ENCODE measurements around the gene DNAJC8.

DNAJC8 gene

GRCh38 chr1:28157894-28158293 lies 74.9 kb downstream of the DNAJC8 start:
- no peak overlapping the region for H3K9ac ChIP-seq
- H3K36me3 ChIP-seq (ENCODE audit: insufficient read depth), result no peaks in the 10 kb centered on the region
- H3K79me2 ChIP-seq (ENCODE audit: insufficient read depth, low read depth), result no peaks in the 10 kb centered on the region
- no peak for TF ChIP-seq CTCF (conservative IDR thresholded peaks at IDR 0.05; ENCODE audit: low read depth, low read length)
- H3K27me3 ChIP-seq (ENCODE audit: insufficient read depth, low read depth), result no peaks in the 10 kb centered on the region
- H3K27ac ChIP-seq, result no peak overlapping the region
- no peak overlapping the region for H2AFZ ChIP-seq (ENCODE audit: low read depth)
- H3K4me1 ChIP-seq (ENCODE audit: low read depth, poor library complexity, severe bottlenecking), result no peaks in the 10 kb centered on the region
- no peak overlapping the region for H3K4me3 ChIP-seq (IDR thresholded peaks at IDR 0.05; ENCODE audit: insufficient read depth, low read depth, low read length)
- H3K4me2 ChIP-seq, result no peak overlapping the region
- no peaks in the 10 kb centered on the region for H4K20me1 ChIP-seq (ENCODE audit: insufficient read depth)

- Histone ChIP-seq H3K27ac (no peak overlapping the region), H2AFZ (ENCODE audit: low read depth) (no peak overlapping the region), H3K9ac (no peak overlapping the region), H3K4me1 (ENCODE audit: low read depth, poor library complexity, severe bottlenecking) (no peaks in the 10 kb centered on the region), H3K4me2 (no peak overlapping the region), H3K4me3 (IDR thresholded peaks at IDR 0.05; ENCODE audit: insufficient read depth, low read depth, low read length) (no peak overlapping the region), H3K27me3 (ENCODE audit: insufficient read depth, low read depth) (no peaks in the 10 kb centered on the region), H3K36me3 (ENCODE audit: insufficient read depth) (no peaks in the 10 kb centered on the region), H4K20me1 (ENCODE audit: insufficient read depth) (no peaks in the 10 kb centered on the region), H3K79me2 (ENCODE audit: insufficient read depth, low read depth) (no peaks in the 10 kb centered on the region)
- TF ChIP-seq CTCF (conservative IDR thresholded peaks at IDR 0.05; ENCODE audit: low read depth, low read length), result no peak
Measured at GRCh38 chr1:28156821-28157220, 76.0 kb downstream of the DNAJC8 start.

- Histone ChIP-seq H4K20me1 (ENCODE audit: insufficient read depth) (no peaks in the 10 kb centered on the region), H3K9ac (no peak overlapping the region), H3K4me3 (IDR thresholded peaks at IDR 0.05; ENCODE audit: insufficient read depth, low read depth, low read length) (no peak overlapping the region), H3K4me1 (ENCODE audit: low read depth, poor library complexity, severe bottlenecking) (no peaks in the 10 kb centered on the region), H3K27ac (no peak overlapping the region), H3K36me3 (ENCODE audit: insufficient read depth) (no peaks in the 10 kb centered on the region), H3K79me2 (ENCODE audit: insufficient read depth, low read depth) (no peaks in the 10 kb centered on the region), H3K4me2 (no peak overlapping the region), H3K27me3 (ENCODE audit: insufficient read depth, low read depth) (no peaks in the 10 kb centered on the region), H2AFZ (ENCODE audit: low read depth) (no peak overlapping the region)
- no peak for TF ChIP-seq CTCF (conservative IDR thresholded peaks at IDR 0.05; ENCODE audit: low read depth, low read length)
Measured at GRCh38 chr1:28155628-28156027, 77.2 kb downstream of the DNAJC8 start.

- no peaks in the 10 kb centered on the region for H3K79me2 ChIP-seq (ENCODE audit: insufficient read depth, low read depth)
- no peak overlapping the region for H3K27ac ChIP-seq
- no peaks in the 10 kb centered on the region for H3K36me3 ChIP-seq (ENCODE audit: insufficient read depth)
- H3K4me2 ChIP-seq, result no peak overlapping the region
- no peak for TF ChIP-seq CTCF (conservative IDR thresholded peaks at IDR 0.05; ENCODE audit: low read depth, low read length)
- no peaks in the 10 kb centered on the region for H4K20me1 ChIP-seq (ENCODE audit: insufficient read depth)
- no peaks in the 10 kb centered on the region for H3K4me1 ChIP-seq (ENCODE audit: low read depth, poor library complexity, severe bottlenecking)
- H3K9ac ChIP-seq, result no peak overlapping the region
- H3K4me3 ChIP-seq (IDR thresholded peaks at IDR 0.05; ENCODE audit: insufficient read depth, low read depth, low read length), result no peak overlapping the region
- no peak overlapping the region for H2AFZ ChIP-seq (ENCODE audit: low read depth)
- no peaks in the 10 kb centered on the region for H3K27me3 ChIP-seq (ENCODE audit: insufficient read depth, low read depth)
Measured at GRCh38 chr1:28154078-28154594, 78.7 kb downstream of the DNAJC8 start.
